Stomach (tissue), 9 donors: ENCODE measurements around the gene ZNF892. TPM values are rescaled to one million over a fixed set of nuclear protein-coding genes. Genes with fewer than 3 reads are reported as not detected.
A peak's percentile ranks its signal among the peaks of the same experiment; 100 is the strongest.

Source experiments
- DNase-seq, 2 donors: peaks; one replicate each; pipeline versions ENCODE4 v3.0.0 to v3.0.0-alpha.2; 2013 to 2019
- H3K27ac ChIP-seq, 5 donors: fragments of 200-600 bp in 4 of 5; sonication (generic) in 4 of 5; one replicate each; pipeline ENCODE4 v1.5.1; 2013 to 2019; ENCODE audit warnings: mild to moderate bottlenecking in 1 of 5, moderate library complexity in 1 of 5
- H3K27me3 ChIP-seq, 3 donors: fragments of 200-600 bp; sonication (generic); one replicate each; pipeline ENCODE4 v1.5.1; 2017 to 2019; ENCODE audit warnings: mixed run types in 1 of 3
- H3K36me3 ChIP-seq, 4 donors: fragments of 200-600 bp; sonication (generic); 1 replicate in 3 of 4; 2 replicates in 1 of 4; pipeline ENCODE4 v1.5.1; 2016 to 2019
- H3K4me1 ChIP-seq, 4 donors: fragments of 200-600 bp; sonication (generic); one replicate each; pipeline ENCODE4 v1.5.1; 2016 to 2019
- H3K4me3 ChIP-seq, 4 donors: fragments of 200-600 bp; sonication (generic) in 3 of 4; one replicate each; pipeline ENCODE4 v1.5.1; 2016 to 2019; ENCODE audit warnings: mild to moderate bottlenecking in 1 of 4
- H3K9me3 ChIP-seq, 4 donors: fragments of 200-600 bp; sonication (generic); one replicate each; pipeline ENCODE4 v1.5.1; 2016 to 2019
- CTCF ChIP-seq, 7 experiments: fragments of 450-650 bp in 4 of 7; fragments of 200-600 bp in 3 of 7; sonication (generic) in 3 of 7; IDR thresholded peaks; one replicate each; pipeline ENCODE4 v1.5.1; 2016 to 2019; ENCODE audit warnings: antibody characterized with exemption in 7 of 7, control low read depth in 2 of 7, mild to moderate bottlenecking in 1 of 7
- EP300 ChIP-seq: sonication (generic); formaldehyde crosslinking; IDR thresholded peaks from one replicate; pipeline ENCODE4 v1.6.1; 2017; ENCODE audit warnings: antibody characterized with exemption
- POLR2A ChIP-seq, 4 donors: fragments of 450-650 bp; IDR thresholded peaks; one replicate each; pipeline ENCODE4 v1.6.1; 2016; ENCODE audit warnings: antibody characterized with exemption in 4 of 4, control low read depth in 2 of 4, mild to moderate bottlenecking in 1 of 4, moderate library complexity in 1 of 4
- POLR2AphosphoS5 ChIP-seq, 3 donors: sonication (generic); formaldehyde crosslinking; IDR thresholded peaks; one replicate each; pipeline ENCODE4 v1.6.1; 2016; ENCODE audit warnings: antibody characterized with exemption in 3 of 3
- WGBS, 5 donors: extraction: QIAGEN DNeasy Blood & Tissue Kit in 3 of 5; methylation state at CpG; one replicate each; pipeline versions ENCODE4 v1.1.5 to v1.1.7; 2013 to 2018; 5-methylcytosine and 5-hydroxymethylcytosine counted together
- intact Hi-C: fragments of 100-400 bp; cut with DNase I; formaldehyde crosslinking; loops from one replicate; pipeline ENCODE4 v1.15.1; 2023; ENCODE audit warnings: low total_unique reads
- polyA plus RNA-seq, 3 donors: library from polyadenylated mRNA; stranded (reverse); fragments of 200-250 nt; gene quantifications; one replicate each; pipeline ENCODE4 v1.2.3, GENCODE V29; 2013
- total RNA-seq, 5 donors: library from RNA; depleted of rRNA; stranded (reverse); fragments of >200 nt; gene quantifications; one replicate each; pipeline versions ENCODE4 v1.1.0 to v1.2.3, GENCODE V29; 2014 to 2016
- donor health status: healthy with polysubstance abuse.
- donor health status: Bipolar disorder and iron deficiency.
- donor health status: healthy.

ZNF892 gene
- total and polyA plus RNA-seq, 8 donors, result 0.23 to 12.5 (median 2.3) TPM; not detected in 1

DNA sequence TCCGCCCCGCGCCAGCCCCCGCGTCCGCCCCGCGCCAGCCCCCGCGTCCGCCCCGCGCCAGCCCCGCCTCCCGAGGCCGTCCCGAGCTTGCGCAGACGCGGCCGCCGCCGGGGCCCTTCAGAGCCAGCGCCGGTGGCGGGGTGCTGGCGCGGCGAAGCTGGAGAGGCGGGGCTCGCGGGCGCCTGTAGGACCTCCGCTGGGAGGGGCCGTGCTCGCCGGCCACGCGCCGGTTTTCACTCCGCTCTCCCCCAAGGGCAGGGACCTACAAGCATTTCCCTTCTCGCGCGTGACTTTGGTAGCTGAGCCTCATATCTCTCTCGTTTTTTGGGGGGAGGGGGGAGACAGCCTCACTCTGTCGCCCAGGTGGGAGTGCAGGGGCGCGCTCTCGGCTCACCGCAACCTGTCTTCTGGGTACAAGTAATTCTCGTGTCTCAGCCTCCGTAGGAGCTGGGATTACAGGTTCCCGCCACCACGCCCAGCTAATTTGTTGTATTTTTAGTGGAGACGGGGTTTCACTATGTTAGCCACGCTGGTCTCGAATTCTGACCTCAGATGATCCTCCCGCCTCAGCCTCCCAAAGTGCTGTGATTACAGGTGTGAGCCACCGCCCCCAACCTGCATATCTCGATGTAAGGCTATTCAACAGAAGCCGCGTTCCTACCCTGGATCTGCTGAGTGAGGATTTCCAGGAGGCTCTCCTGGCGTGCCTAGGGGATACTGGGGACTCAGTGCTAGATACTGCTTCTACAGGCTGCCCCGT lies 47.5 kb upstream of the ZNF892 start, which contains the start of gene ZNF514:
Gene ZNF514, minus strand, starts transcription at position 159 of the 760 bp plus-strand sequence. CDS start 6,595 bp downstream, outside the sequence.
- peak within 1 kb of the TSS; percentile 80 to 89 (median 87) for H3K27ac ChIP-seq
- peaks cover 0 to 14% (median 7%) of the 10 kb centered on the region in 4 donors for H3K9me3 ChIP-seq
- intact Hi-C loops, result no loop called here
- peaks cover 5 to 25% (median 23%) of the 10 kb centered on the region in 4 donors for H3K36me3 ChIP-seq
- peaks cover 9 to 43% (median 27%) of the 10 kb centered on the region in 4 donors for H3K4me1 ChIP-seq
- no peaks in the 10 kb centered on the region for H3K27me3 ChIP-seq
- TF ChIP-seq CTCF (IDR thresholded peaks at IDR 0.05) (no peak), POLR2AphosphoS5 (IDR thresholded peaks at IDR 0.05) (peak in 2 of 3 donors; percentile 4 to 27)
- WGBS, 5 donors, result 6 to 17% (median 10%) methylated on average over 29 to 63 of the region's 64 CpGs
- DNase-seq, result peak; percentile 87 to 95
- peak within 1 kb of the TSS; percentile 61 to 88 (median 74) for H3K4me3 ChIP-seq

DNA sequence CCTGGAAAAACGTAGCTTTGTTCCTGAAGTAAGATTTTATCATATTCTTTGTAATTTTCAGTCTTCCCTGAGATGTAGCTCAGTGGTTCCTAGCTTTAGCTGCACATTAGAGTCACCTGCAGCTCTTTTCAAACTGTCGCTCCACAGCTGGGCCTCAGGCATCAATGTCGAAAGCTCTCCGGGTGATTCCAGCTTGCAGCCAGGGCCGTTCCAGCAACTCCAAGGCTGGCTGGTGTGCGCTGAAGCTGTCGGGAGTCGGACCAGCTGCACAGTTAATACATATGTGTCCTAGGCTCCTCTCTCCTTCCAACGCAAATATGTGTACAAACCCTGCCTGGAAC lies 42.3 kb upstream of the ZNF892 start:
- Histone ChIP-seq H3K9me3 (no peaks in the 10 kb centered on the region), H3K4me3 (peak overlapping the region; percentile 70 to 94 (median 82)), H3K27ac (peak overlapping the region; percentile 93 to 96 (median 95)), H3K4me1 (peaks cover 0 to 36% (median 21%) of the 10 kb centered on the region in 4 donors), H3K36me3 (no peaks in the 10 kb centered on the region), H3K27me3 (no peaks in the 10 kb centered on the region)
- no peak for DNase-seq
- 0 to 1% (median 1%) methylated on average over 9 of the region's 9 CpGs for WGBS, 5 donors
- intact Hi-C loops, result no loop called here
- TF ChIP-seq POLR2AphosphoS5 (IDR thresholded peaks at IDR 0.05), result no peak
- no peak for TF ChIP-seq POLR2A (IDR thresholded peaks at IDR 0.05)
- TF ChIP-seq EP300, result no peak
- TF ChIP-seq CTCF (IDR thresholded peaks at IDR 0.05), result no peak

DNA sequence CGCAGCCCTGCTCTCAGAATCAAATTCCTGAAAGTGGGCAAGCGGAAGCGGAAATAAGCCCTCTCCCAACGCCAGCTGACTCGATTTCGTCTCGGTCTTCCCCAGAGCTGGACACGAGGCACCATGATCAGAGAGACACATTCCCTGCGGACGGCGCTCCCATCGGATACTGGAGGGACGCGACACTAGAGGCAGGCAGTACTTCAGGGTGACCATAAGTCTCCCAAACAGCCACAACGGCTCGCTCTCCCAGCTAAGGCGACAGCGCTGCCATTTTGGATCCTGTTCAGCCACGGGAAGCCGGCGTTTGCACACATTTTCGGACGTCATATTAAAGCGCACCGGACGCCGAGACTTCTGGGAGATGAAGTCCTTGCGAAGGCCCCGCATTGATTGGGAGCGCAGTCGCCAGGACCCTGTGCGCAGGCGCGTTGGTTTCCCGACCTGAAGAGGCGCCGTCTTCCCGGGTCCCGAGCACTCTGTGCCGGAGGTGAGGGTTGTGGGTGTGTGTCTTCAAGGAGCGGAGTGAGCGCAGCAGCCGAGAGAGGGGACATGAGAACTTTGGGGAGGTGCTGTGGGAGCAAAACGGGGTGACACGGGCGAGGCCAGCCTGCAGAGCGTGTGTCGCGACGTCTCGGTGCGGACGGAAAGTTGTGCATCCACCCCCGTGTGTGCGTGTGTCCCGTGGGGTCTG lies 41.8 kb upstream of the ZNF892 start, which contains the start of gene ZNF2:
Gene ZNF2, plus strand, starts transcription at position 439 of the 694 bp plus-strand sequence. CDS start 10,418 bp downstream, outside the sequence.
- intact Hi-C loops, result no loop called here
- Histone ChIP-seq H3K9me3 (no peaks in the 10 kb centered on the region), H3K36me3 (no peaks in the 10 kb centered on the region), H3K4me3 (peak within 1 kb of the TSS; percentile 70 to 94 (median 82)), H3K27me3 (no peaks in the 10 kb centered on the region), H3K4me1 (peaks cover 0 to 32% (median 19%) of the 10 kb centered on the region in 4 donors), H3K27ac (peak within 1 kb of the TSS; percentile 93 to 96 (median 95))
- TF ChIP-seq POLR2A (IDR thresholded peaks at IDR 0.05), result peak in 2 of 4 donors; percentile 40 to 71
- TF ChIP-seq POLR2AphosphoS5 (IDR thresholded peaks at IDR 0.05), result peak; percentile 85 to 94 (median 93)
- TF ChIP-seq EP300, result no peak
- TF ChIP-seq CTCF (IDR thresholded peaks at IDR 0.05), result no peak
- DNase-seq, result peak; percentile 99
- 0 to 1% (median 0%) methylated on average over 18 to 56 of the region's 56 CpGs for WGBS, 5 donors

GRCh38 chr2:95166065-95166763 lies 41.1 kb upstream of the ZNF892 start:
- no peaks in the 10 kb centered on the region for H3K36me3 ChIP-seq
- no peaks in the 10 kb centered on the region for H3K9me3 ChIP-seq
- peak overlapping the region; percentile 70 to 94 (median 82) for H3K4me3 ChIP-seq
- peaks cover 0 to 32% (median 19%) of the 10 kb centered on the region in 4 donors for H3K4me1 ChIP-seq
- TF ChIP-seq EP300, result no peak
- no peak for TF ChIP-seq POLR2A (IDR thresholded peaks at IDR 0.05)
- TF ChIP-seq POLR2AphosphoS5 (IDR thresholded peaks at IDR 0.05), result no peak
- no peak for TF ChIP-seq CTCF (IDR thresholded peaks at IDR 0.05)
- DNase-seq, result no peak
- intact Hi-C loops, result no loop called here
- peak overlapping the region; percentile 93 to 96 (median 95) for H3K27ac ChIP-seq
- H3K27me3 ChIP-seq, result no peaks in the 10 kb centered on the region
- WGBS, 5 donors, result 6 to 11% (median 7%) methylated on average over 14 to 16 of the region's 16 CpGs
